Sciatic nerve (tissue), 2 donors: Measurements from ENCODE around the gene CDH20. TPM values are rescaled to one million over a fixed set of nuclear protein-coding genes. Genes with fewer than 3 reads are reported as not detected.

Experiments used
- ATAC-seq: fragments of 200-7000 bp; cut with Tn5 transposase; one replicate; pipeline ENCODE4 v1.9.1; 2020; ENCODE audit warnings: mild to moderate bottlenecking, moderate library complexity
- DNase-seq: peaks from one replicate; pipeline ENCODE4 v3.0.0-alpha.2; 2020; ENCODE audit warnings: low spot score
- intact Hi-C: fragments of 100-400 bp; cut with DNase I; formaldehyde crosslinking; loops from one replicate; pipeline ENCODE4 v1.14.2; 2022
- total RNA-seq: library from RNA; stranded (reverse); fragmentation: NEBNext Ultra II Directional; extraction: Animal tissue kit (Norgen Biotek cat#: 25700); gene quantifications from one replicate; pipeline ENCODE4 v1.2.1, GENCODE V29; 2021
- donor health status: DM: no; HTN: no; CAD: no.
- donor health status: DM: no; HTN: no; CAD: no.

The CDH20 gene
- 2.4 TPM for total RNA-seq

DNA sequence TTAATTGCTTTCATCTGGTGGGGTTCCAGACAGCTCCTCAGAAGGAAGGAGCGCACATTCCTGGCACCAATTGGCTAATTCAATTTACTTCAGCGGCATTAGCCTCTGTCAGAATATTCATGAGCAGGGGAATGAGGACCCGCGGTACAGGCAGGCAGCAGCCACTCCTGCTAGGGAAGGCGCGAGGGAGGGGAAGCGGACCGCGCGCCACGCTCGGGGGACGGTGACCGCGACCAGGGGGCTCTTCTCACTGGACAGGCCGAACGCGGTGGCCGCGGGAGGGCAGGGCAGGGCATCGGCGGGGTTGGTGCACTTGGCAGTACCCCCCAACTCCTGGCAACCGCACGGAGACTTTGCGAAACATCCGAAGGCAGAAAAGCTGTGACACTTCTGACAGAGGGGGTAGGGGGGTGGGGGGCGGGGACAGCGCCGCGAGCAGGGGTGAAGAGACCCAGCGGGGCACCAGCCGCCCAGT is at the start of gene CDH20:
Gene CDH20 (plus strand): TSS at position 160 of the 475 bp plus-strand sequence.
- ATAC-seq, result no peak
- intact Hi-C loops, result no loop called here
- DNase-seq, result no peak

- intact Hi-C loops, result no loop called here
- ATAC-seq (no peak), DNase-seq (no peak)
Measured at GRCh38 chr18:61284039-61284438, 49.2 kb upstream of the CDH20 start.

DNA sequence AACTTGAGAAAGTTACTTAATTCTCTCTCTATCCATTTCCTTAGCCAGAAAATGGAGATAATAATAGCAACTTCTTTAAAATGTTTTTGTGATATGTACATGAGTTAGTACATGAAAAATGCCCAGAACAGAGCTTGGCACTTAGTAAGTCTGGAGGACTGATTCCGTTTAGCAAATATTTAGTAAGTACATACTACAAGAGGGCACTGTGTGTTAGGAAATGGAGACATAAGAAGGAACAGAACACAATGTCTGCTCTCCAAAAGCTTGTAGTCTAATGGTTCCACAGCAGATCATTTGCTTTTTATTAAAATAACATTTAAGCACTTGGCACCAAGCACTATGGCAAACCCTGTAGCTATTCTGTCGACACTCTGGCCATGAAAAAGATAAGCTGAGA is 47.5 kb upstream of the CDH20 start:
- ATAC-seq (no peak), DNase-seq (no peak)
- intact Hi-C loops, result no loop called here

- intact Hi-C loops, result no loop called here
- no peak for DNase-seq
- no peak for ATAC-seq
Measured at GRCh38 chr18:61286867-61287266, 46.4 kb upstream of the CDH20 start.

- intact Hi-C loops, result no loop called here
- ATAC-seq, result no peak
- DNase-seq, result no peak
Measured at GRCh38 chr18:61290616-61291015, 42.6 kb upstream of the CDH20 start.

DNA sequence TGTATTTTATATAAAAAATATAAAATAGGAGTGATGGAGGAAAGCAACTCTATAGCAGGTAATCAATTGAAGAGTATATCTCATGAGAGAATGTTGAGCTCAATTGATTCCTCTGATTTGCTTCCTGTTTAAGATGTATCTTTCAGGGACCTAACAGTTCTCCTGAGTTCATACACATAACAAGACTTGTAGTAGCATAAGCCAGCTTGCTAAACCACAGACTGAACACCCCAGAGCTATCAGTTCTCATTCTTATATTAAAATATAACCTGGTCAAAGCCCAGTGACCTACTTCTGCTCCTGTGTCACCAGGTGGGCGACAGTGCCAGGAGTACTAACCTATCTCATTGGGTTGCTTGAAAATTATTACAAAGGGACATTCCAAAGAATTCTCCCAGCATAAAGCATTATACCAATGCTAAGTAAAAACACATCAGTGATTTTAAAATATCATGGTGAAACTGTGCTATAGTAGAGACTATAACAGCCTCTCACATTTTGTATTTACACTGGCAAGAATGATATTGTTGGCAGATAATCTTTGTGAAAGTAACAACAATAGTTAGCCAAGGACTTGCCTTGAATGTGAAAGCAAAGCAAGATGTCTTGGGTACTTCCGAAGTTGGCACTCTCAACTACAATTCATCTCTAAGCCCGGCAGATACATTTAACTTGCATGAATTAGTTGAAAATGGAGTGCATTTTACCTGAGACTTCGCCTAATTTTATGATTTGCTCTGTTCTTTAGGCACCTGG is 40.8 kb upstream of the CDH20 start:
- no peak for ATAC-seq
- no peak for DNase-seq
- intact Hi-C loops, result no loop called here

DNA sequence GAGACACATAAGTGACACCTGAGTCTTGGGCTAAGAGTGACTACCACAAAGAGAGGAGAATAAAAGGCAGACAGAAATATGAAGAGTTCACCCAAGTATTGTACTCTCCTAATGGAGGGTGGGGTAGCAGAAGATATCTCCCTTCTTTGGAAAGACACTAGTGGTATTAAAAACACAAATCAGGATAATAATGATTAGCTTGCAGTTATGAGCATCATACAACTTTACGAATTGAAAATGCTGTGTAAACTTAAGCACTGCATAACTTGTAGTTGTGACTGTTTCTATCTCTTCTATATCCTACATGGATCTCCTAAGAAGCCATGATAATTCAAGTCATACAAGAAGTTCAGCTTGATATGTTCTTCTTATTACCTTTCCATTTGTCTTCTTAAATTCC is 38.1 kb upstream of the CDH20 start:
- ATAC-seq (no peak), DNase-seq (no peak)
- intact Hi-C loops, result no loop called here

DNA sequence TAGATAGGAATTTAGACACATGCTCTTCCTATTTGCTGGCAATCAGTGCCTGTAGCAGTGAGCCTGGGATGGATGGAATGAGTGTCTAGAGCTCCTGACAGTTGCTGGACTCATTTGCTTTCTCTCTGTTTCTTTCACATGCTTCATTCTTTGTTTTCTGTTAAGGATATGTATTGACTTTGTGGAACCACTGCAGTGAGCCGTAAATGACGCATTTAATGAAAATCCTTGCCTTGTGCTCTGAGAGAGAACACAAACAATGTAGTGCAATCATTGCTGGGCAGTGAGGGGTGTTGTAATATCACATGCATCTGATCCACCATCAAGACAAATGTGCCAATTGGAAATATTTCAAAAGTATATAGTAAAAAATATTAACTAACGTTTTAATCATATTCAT is 25.2 kb upstream of the CDH20 start:
- DNase-seq (no peak), ATAC-seq (no peak)
- intact Hi-C loops, result no loop called here

GRCh38 chr18:61308795-61309393 is 24.3 kb upstream of the CDH20 start:
- DNase-seq, result no peak
- intact Hi-C loops, result no loop called here
- no peak for ATAC-seq

DNA sequence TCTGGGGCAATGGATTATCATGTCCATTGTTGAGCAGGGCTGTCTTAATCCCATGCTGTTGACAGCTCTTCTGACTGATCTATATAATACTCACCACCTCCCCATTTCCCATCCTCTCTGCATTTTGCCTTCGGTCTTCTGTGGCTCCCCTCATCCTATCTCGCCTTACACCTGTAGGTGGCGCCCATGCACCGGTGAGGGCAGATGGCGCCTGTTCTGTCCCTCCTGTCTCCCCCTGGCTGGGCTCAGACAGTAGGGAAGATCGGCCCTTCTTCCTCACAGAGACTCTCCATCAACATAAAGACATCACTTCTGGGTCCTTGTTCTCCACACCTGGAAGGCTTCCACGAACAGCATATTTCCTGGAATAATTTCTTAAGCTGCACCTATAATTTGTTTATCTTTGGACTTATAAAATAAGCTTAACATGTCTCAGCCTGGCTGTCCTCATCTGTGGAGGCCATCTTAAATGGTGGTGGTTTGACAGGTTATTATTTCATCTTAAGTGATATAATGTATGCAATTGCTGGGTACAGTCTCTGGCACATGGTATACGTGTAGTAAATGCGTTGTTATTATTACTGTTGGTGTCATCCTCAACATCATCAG is 10.9 kb upstream of the CDH20 start:
- peak; percentile 59 for ATAC-seq
- peak; percentile 70 for DNase-seq
- intact Hi-C loops, result no loop called here

- intact Hi-C loops, result no loop called here
- ATAC-seq (no peak), DNase-seq (no peak)
Measured at GRCh38 chr18:61323951-61324350, 9.3 kb upstream of the CDH20 start.

DNA sequence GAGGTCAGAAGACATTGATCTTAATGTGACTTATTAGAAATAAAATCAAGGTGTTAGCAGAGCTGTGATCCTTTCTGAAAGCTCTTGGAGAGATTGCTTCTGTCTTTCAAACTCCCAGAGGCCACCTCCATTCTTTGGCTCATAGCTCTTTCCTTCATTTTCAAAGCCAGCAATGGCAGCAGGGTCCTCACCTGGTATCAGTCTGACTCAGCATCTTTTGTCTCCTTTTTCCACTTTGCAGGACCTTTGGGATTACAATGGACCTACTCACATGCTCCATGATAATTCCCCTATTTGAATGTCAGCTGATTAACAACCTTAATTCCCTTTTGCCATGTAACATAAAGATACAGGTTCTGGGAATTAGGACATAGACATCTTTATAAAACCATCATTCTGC is 6.8 kb upstream of the CDH20 start:
- DNase-seq (no peak), ATAC-seq (no peak)
- intact Hi-C loops, result no loop called here

- intact Hi-C loops, result no loop called here
- DNase-seq, result no peak
- ATAC-seq, result no peak
Measured at GRCh38 chr18:61329398-61329797, 3.8 kb upstream of the CDH20 start.

GRCh38 chr18:61331051-61331450 is 2.2 kb upstream of the CDH20 start:
- no peak for ATAC-seq
- no peak for DNase-seq
- intact Hi-C loops, result no loop called here

- ATAC-seq (peak; percentile 48), DNase-seq (no peak)
- intact Hi-C loops, result no loop called here
Measured at GRCh38 chr18:61333746-61334490, 688 bp downstream of the CDH20 start.

GRCh38 chr18:61334491-61334850 is 1.2 kb downstream of the CDH20 start:
- ATAC-seq, result no peak
- intact Hi-C loops, result no loop called here
- DNase-seq, result no peak

GRCh38 chr18:61334951-61335683 is 1.9 kb downstream of the CDH20 start:
- DNase-seq (no peak), ATAC-seq (no peak)
- intact Hi-C loops, result no loop called here

DNA sequence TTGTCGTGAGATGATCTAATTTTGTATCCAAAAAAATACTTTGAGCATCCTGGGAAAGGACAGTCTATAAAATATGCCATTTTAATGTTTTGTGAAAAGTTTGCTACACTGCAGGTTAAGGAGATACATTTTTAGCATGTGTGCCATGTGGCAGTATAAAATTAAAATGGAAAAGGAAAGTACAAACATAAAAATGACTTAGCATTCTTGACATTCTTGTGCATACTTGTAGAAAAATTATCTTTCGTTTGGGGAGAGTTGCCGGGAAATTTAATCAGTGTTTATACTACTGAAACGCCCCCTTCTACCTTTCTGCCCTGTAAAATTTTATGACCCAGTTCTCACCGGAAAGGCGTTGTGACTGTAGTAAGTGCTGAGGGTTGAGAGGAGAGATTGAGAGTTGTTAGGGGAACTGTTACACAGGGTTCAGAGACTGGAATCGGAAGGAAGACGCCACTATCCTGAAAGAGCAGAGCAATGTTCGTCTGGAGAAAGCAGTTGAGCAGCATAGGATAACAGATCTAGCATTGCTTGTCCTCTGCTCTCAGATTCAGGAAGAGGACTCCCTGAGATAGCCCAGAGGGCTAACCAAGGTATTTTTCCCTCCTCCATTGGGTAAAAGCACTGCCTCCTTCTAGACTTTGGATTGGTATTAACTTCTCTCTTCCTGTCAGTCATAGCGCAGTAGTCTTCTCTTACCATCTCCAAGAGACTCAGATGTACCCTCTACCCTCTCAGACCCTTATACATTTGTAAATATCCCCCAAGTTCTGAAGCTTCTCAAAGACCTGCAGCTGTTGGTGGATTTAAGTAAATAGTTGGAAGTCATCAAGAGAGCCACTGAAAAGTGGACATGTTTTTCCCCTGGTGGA is 2.7 kb downstream of the CDH20 start:
- intact Hi-C loops, result no loop called here
- no peak for ATAC-seq
- no peak for DNase-seq
